ENCODE results near the gene MAP3K15. TPM values are rescaled to one million over a fixed set of nuclear protein-coding genes. Genes with fewer than 3 reads are reported as not detected.

MAP3K15 gene
- total RNA-seq, 1 donor from 2014 or later, result 2.9 TPM

DNA sequence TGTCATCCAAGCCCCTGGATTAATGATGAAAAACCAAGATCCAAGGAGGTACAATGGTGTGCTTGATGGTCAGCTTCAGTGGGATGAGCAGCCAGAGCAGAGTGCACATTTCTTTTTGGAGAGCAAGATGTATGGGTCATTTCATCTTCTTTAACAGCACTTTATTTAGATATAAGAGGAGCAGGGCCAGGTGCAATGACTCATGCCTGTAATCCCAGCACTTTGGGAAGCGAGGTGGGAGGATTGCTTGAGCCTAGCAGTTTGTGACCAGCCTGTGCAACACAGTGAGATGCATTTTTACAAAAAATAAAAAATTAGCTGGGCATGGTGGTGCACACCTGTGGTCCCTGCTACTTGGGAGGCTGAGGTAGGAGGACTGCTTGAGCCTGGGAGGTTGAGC is 45.3 kb upstream of the MAP3K15 start:
- no peak overlapping the region for H3K4me3 Mint-ChIP-seq
- no peak overlapping the region for H3K27ac Mint-ChIP-seq
- DNase-seq (ENCODE audit: extremely low spot score, unreplicated experiment), result no peak
- no peaks in the 10 kb centered on the region for H3K4me1 Mint-ChIP-seq (ENCODE audit: unreplicated experiment)
- no peaks in the 10 kb centered on the region for H3K36me3 Mint-ChIP-seq
- TF ChIP-seq, protein P1, sequence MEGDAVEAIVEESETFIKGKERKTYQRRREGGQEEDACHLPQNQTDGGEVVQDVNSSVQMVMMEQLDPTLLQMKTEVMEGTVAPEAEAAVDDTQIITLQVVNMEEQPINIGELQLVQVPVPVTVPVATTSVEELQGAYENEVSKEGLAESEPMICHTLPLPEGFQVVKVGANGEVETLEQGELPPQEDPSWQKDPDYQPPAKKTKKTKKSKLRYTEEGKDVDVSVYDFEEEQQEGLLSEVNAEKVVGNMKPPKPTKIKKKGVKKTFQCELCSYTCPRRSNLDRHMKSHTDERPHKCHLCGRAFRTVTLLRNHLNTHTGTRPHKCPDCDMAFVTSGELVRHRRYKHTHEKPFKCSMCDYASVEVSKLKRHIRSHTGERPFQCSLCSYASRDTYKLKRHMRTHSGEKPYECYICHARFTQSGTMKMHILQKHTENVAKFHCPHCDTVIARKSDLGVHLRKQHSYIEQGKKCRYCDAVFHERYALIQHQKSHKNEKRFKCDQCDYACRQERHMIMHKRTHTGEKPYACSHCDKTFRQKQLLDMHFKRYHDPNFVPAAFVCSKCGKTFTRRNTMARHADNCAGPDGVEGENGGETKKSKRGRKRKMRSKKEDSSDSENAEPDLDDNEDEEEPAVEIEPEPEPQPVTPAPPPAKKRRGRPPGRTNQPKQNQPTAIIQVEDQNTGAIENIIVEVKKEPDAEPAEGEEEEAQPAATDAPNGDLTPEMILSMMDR (conservative IDR thresholded peaks at IDR 0.05), result no peak
- H3K9me3 Mint-ChIP-seq, result no peaks in the 10 kb centered on the region
- H3K27me3 Mint-ChIP-seq, result no peaks in the 10 kb centered on the region

DNA sequence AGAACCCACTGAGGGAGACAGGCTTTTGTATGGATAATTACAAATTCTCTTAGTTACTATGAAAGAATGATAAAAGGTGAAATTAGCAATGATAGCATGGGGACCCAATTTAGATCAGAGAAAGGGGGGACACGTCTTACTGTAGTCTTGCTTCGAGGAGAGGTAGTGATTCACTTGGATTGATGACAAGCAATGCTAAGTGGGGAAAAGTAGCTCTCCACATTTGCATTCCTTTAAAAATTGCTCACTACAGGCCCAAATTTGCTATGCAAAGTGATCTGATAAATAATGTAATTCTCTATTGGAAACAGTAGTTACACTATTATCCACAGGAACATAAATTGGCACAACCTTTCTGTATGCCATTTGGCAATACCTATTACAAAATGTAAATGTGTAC is 42.5 kb upstream of the MAP3K15 start:
- H3K27me3 Mint-ChIP-seq, result no peaks in the 10 kb centered on the region
- H3K36me3 Mint-ChIP-seq, result no peaks in the 10 kb centered on the region
- no peak overlapping the region for H3K4me3 Mint-ChIP-seq
- H3K27ac Mint-ChIP-seq, result no peak overlapping the region
- no peaks in the 10 kb centered on the region for H3K4me1 Mint-ChIP-seq (ENCODE audit: unreplicated experiment)
- H3K9me3 Mint-ChIP-seq, result no peaks in the 10 kb centered on the region
- no peak for DNase-seq (ENCODE audit: extremely low spot score, unreplicated experiment)
- TF ChIP-seq, protein P1 (conservative IDR thresholded peaks at IDR 0.05), result no peak

DNA sequence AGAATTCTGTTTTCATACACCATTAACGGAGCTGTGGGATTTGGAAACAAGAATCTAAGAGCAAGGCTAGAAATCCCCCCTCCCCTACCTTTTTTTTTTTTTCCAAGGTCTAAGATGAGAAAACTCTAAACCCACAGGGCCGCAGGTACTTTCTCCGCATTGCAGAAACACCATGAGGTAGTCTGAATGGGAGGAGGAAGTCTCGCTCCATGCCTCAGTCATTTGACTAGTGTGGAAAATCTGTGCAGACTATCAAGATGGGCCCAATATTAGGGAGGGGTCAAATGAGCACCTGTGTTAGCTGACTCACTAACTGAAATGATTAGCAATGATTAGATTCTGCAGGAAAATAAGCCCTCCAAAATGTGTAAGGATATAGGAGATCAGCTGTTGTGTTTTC is 40.9 kb upstream of the MAP3K15 start:
- no peaks in the 10 kb centered on the region for H3K4me1 Mint-ChIP-seq (ENCODE audit: unreplicated experiment)
- TF ChIP-seq, protein P1 (conservative IDR thresholded peaks at IDR 0.05), result no peak
- no peak for DNase-seq (ENCODE audit: extremely low spot score, unreplicated experiment)
- no peak overlapping the region for H3K27ac Mint-ChIP-seq
- no peak overlapping the region for H3K4me3 Mint-ChIP-seq
- H3K9me3 Mint-ChIP-seq, result no peaks in the 10 kb centered on the region
- no peaks in the 10 kb centered on the region for H3K36me3 Mint-ChIP-seq
- no peaks in the 10 kb centered on the region for H3K27me3 Mint-ChIP-seq

DNA sequence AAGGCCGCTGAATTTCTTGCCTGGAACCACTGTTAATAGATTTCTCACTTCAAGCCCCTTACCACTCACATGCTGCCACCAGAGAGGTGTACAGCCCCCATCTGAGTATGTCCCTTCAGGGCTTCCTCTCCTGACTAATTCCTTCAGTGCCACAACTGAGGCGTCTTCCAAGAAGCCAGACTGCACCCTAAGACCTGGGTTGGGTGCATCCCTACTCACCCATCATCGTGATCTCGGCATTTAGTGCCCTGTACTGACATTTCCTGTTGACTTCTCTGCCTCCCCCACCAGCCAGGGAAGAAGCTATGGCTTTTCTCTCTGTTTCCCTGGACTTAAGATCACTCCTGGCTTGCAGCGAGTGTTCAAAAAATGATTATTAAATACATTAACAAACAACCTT is 40.4 kb upstream of the MAP3K15 start:
- Mint-ChIP-seq H3K4me3 (no peak overlapping the region), H3K9me3 (no peaks in the 10 kb centered on the region), H3K36me3 (no peaks in the 10 kb centered on the region), H3K27me3 (no peaks in the 10 kb centered on the region), H3K4me1 (ENCODE audit: unreplicated experiment) (no peaks in the 10 kb centered on the region), H3K27ac (no peak overlapping the region)
- TF ChIP-seq, protein P1 (conservative IDR thresholded peaks at IDR 0.05), result no peak
- no peak for DNase-seq (ENCODE audit: extremely low spot score, unreplicated experiment)

DNA sequence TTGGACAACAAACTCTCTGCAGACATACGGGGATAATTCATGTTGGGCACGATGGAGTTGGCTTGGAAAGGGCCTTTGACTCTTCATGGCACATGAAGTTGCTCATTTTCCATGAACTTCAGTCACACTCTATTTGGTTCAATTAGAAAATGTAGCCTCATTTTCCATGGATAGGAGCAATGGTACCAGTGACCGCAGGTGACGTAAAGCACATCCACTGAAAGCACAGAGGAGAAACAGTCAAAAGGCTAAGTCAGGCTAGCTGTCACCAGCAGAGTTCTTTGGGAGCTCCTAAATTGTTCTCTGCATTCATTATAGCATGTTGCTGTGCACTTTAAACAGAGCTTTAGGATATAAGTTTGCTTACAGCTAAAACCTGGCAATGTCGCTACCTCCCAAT is 39.9 kb upstream of the MAP3K15 start:
- no peak overlapping the region for H3K4me3 Mint-ChIP-seq
- H3K27me3 Mint-ChIP-seq, result no peaks in the 10 kb centered on the region
- no peaks in the 10 kb centered on the region for H3K4me1 Mint-ChIP-seq (ENCODE audit: unreplicated experiment)
- H3K27ac Mint-ChIP-seq, result no peak overlapping the region
- no peaks in the 10 kb centered on the region for H3K36me3 Mint-ChIP-seq
- TF ChIP-seq, protein P1 (conservative IDR thresholded peaks at IDR 0.05), result no peak
- no peaks in the 10 kb centered on the region for H3K9me3 Mint-ChIP-seq
- no peak for DNase-seq (ENCODE audit: extremely low spot score, unreplicated experiment)

DNA sequence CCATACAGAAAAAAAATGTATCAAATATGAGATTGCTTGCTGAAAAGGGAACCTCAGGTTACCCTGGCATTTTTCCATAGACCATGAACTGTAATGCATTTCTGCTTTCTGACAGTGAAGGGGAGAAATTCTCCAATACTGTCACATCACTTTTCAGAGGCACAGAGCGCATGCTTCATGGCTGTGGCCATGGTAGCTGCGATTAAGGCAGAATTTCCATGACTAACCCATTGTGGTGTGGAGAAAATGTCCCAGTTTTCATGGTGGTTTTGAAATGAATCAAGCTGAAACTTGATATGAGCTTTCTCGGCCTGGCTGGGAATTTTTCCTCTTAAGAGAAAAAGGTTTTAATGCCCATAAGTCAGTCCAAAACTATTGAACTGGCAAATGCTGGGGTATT is 39.5 kb upstream of the MAP3K15 start:
- TF ChIP-seq, protein P1 (conservative IDR thresholded peaks at IDR 0.05), result no peak
- Mint-ChIP-seq H3K4me3 (no peak overlapping the region), H3K4me1 (ENCODE audit: unreplicated experiment) (no peaks in the 10 kb centered on the region), H3K9me3 (no peaks in the 10 kb centered on the region), H3K36me3 (no peaks in the 10 kb centered on the region), H3K27me3 (no peaks in the 10 kb centered on the region), H3K27ac (no peak overlapping the region)
- DNase-seq (ENCODE audit: extremely low spot score, unreplicated experiment), result no peak

All from type B pancreatic cell (in vitro differentiated cells).